ENCODE data around the gene SNX15.
"Not testable (repeated sequence)": the region's sequence is repeated elsewhere in the genome, so short reads cannot be mapped to it uniquely, and the experiment has no call there.

Gene SNX15

DNA sequence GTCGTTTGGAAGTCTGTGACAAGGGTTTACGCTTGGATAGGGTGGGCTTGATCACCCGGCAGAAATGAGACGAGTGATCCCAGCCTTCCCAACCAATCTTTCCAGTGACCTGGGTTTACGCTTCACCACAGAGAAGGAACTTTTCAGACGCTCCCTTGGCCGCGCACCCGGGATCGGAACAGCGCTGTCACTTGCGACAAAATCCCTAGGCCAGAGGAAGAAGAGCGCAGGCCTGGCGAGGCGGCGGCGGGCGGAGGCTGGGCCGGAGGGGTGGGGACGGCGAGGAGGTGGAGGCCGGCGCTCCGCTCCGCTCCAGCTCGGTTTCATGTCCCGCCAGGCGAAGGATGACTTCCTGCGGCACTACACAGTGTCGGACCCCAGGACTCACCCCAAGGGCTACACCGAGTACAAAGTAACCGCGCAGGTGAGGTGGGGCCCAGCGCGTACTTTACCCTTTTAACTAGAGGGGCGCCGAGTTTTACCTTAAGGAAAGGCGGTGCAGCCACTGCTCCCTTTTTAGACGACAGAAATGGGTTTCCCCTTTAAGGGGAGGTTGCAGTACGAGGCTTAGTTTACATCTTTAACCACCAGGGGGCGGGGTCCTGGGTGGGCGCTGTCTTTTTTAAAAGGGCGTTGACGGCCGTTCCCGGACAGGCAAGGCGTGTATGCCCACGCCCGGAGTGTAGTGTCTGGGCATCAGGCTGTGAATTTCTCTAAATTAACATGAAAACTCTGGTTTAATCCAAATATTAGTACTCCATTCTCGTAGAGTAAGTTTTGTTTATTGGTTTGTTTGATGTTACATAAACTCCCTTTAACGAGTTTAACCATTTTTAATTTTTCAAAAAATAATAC, at the start of gene SNX15:
SNX15 (plus strand) TSS at position 227 of the 855 bp plus-strand sequence; CDS start at position 326, 99 bp downstream.
- H3K27me3 Mint-ChIP-seq = no peaks in the 10 kb centered on the region
- H3K4me3 Mint-ChIP-seq = peak within 1 kb of the TSS; percentile 75
- no peaks in the 10 kb centered on the region for H3K36me3 Mint-ChIP-seq
- peak within 1 kb of the TSS; percentile 81 for H3K27ac Mint-ChIP-seq
- no peaks in the 10 kb centered on the region for H3K9me3 Mint-ChIP-seq
- H3K4me1 Mint-ChIP-seq = peaks cover 17% of the 10 kb centered on the region

GRCh38 chr11:64983339-64983738, 43.9 kb upstream of the SNX15 start:
- not testable (repeated sequence) for H3K4me1 Mint-ChIP-seq, H3K27ac Mint-ChIP-seq, H3K36me3 Mint-ChIP-seq, H3K9me3 Mint-ChIP-seq, H3K27me3 Mint-ChIP-seq, H3K4me3 Mint-ChIP-seq

DNA sequence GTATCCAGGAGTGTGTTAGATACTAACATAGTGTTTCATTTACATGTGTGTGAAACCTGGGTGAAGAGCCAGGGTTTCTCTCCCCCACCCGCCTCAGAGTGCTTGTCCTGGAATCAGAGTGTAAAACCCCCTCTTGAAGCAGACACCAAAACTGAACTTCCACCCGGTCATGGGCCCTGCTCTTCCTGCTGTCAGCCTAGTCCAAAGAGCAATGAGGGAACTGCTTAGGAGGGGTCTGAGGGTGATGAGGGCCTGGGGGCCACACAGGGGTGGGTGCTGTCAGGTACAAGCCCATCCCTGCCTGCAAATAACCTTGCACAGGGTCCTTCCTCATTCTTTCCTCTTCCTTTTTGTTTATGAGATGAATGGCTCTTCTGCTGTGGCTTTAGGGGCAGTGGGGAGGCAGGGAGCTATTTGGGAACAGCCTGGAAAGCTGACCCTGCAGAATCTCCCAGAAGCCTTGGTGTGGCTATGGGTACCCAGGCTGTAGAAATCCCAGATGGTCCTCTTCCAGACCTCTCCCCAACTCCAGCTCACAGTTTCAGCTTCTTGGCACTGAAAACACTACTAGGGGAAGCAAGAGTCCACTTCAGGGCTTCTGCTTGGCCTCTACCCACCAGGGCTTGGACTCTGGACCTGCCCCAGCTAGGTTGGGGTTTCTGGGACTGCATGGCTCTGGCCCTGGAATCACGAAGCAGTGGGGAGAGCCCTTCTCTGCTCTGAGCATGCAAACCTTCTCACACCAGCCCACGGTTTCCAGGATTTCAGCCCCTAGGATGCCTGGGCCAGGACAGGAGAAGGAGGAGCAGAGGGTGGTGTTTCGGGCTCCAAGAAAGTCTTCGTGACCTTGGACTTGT, 39.0 kb upstream of the SNX15 start:
- H3K27me3 Mint-ChIP-seq = no peaks in the 10 kb centered on the region
- H3K4me3 Mint-ChIP-seq = no peak overlapping the region
- H3K4me1 Mint-ChIP-seq = peaks cover 11% of the 10 kb centered on the region
- no peaks in the 10 kb centered on the region for H3K36me3 Mint-ChIP-seq
- H3K27ac Mint-ChIP-seq = no peak overlapping the region
- no peaks in the 10 kb centered on the region for H3K9me3 Mint-ChIP-seq

GRCh38 chr11:64989416-64989815, 37.8 kb upstream of the SNX15 start:
- Mint-ChIP-seq H3K27ac (no peak overlapping the region), H3K36me3 (no peaks in the 10 kb centered on the region), H3K4me1 (peaks cover 11% of the 10 kb centered on the region), H3K9me3 (no peaks in the 10 kb centered on the region), H3K4me3 (no peak overlapping the region), H3K27me3 (peaks cover 2% of the 10 kb centered on the region)

DNA sequence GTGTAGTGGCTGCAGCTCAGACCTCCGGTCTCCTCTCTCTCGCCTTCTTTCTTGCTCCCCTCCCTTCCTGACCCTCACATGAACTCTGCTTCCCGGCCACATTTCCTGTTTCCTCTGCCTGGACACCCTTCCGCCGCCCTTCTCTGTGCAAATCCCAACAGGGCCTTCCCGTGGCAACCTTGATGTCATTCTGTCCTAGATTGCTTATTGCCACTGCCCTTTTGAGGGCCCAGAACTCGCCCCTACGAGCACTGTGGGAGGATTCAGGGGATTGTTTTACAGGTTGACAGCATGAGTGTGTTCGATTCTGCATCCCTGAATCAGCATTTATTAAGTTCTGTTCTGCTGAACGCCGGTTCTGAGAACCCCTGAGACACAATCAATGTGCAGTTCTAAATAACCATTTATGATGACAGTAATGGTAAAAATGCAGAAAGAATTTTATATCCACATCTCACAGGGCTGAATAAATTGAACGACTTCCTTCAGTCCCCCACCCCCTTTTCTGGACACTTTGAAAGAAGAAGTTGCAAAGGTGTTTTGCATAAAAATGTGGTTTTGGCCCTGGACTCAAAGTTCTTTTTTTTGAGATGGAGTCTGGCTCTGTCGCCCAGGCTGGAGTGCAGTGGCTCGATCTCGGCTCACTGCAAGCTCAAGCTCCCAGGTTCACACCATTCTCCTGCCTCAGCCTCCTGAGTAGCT, 36.9 kb upstream of the SNX15 start:
- Mint-ChIP-seq H3K27ac (no peak overlapping the region), H3K27me3 (peaks cover 2% of the 10 kb centered on the region), H3K9me3 (no peaks in the 10 kb centered on the region), H3K4me1 (peaks cover 11% of the 10 kb centered on the region), H3K4me3 (no peak overlapping the region), H3K36me3 (no peaks in the 10 kb centered on the region)

DNA sequence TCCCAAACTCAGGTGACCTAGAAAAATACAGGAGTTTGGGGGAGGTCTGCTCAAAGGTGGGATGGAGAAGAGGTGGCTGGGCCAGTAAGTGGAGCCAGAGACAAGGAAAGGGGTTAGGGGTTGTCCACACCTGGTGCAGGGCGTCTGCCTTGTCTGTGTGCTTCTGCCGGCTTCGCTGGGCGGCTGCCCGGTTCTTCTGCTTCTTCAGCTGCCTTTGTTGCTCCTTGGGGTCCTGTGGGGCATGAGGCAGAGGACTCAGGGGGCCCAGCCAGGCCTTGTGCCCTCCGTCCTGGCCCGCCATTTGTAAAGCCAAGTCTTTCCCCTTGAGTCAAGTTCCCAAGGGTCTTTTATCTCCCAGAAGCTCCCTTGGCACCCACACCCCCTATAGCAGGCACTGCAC, 32.9 kb upstream of the SNX15 start:
- Mint-ChIP-seq H3K27ac (no peak overlapping the region), H3K36me3 (no peaks in the 10 kb centered on the region), H3K4me1 (peaks cover 20% of the 10 kb centered on the region), H3K4me3 (no peak overlapping the region), H3K9me3 (no peaks in the 10 kb centered on the region), H3K27me3 (peaks cover 2% of the 10 kb centered on the region)

DNA sequence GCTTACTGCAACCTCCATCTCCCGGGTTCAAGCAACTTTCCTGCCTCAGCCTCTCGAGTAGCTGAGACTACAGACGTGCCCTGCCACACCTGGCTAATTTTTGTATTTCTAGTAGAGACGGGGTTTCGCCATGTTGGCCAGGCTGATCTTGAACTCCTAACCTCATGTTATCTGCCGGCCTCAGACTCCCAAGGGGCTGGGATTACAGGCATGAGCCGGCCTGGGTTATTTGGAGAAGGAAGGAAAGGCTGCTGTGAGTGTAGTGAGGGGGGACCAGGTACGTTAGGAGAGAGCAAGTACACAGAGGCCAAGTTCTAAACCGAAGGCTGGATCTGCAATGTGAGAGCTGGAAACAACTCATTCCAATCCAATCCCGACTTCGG, 30.9 kb upstream of the SNX15 start:
- Mint-ChIP-seq H3K36me3 (no peaks in the 10 kb centered on the region), H3K4me1 (peaks cover 9% of the 10 kb centered on the region), H3K27ac (no peak overlapping the region), H3K27me3 (peaks cover 2% of the 10 kb centered on the region), H3K4me3 (no peak overlapping the region), H3K9me3 (no peaks in the 10 kb centered on the region)

- Mint-ChIP-seq H3K36me3 (no peaks in the 10 kb centered on the region), H3K4me3 (no peak within 1 kb of the TSS), H3K27me3 (peaks cover 2% of the 10 kb centered on the region), H3K9me3 (no peaks in the 10 kb centered on the region), H3K4me1 (peaks cover 9% of the 10 kb centered on the region), H3K27ac (no peak within 1 kb of the TSS)
These were observed 30.4 kb upstream of the SNX15 start, which contains the start of gene BATF2 for GRCh38 chr11:64996710-64997380. Gene BATF2, minus strand, starts transcription at chr11:64996971. Its CDS starts 57 bp downstream, at chr11:64996914.

- Mint-ChIP-seq H3K27ac (peak overlapping the region; percentile 15), H3K4me3 (no peak overlapping the region), H3K36me3 (no peaks in the 10 kb centered on the region), H3K27me3 (peaks cover 2% of the 10 kb centered on the region), H3K9me3 (no peaks in the 10 kb centered on the region), H3K4me1 (peaks cover 9% of the 10 kb centered on the region)
These were observed 29.1 kb upstream of the SNX15 start for GRCh38 chr11:64998141-64998540.

- Mint-ChIP-seq H3K4me1 (peaks cover 9% of the 10 kb centered on the region), H3K4me3 (no peak overlapping the region), H3K27me3 (peaks cover 2% of the 10 kb centered on the region), H3K9me3 (no peaks in the 10 kb centered on the region), H3K36me3 (no peaks in the 10 kb centered on the region), H3K27ac (no peak overlapping the region)
These were observed 28.4 kb upstream of the SNX15 start for GRCh38 chr11:64998690-64999431.

- peaks cover 9% of the 10 kb centered on the region for H3K4me1 Mint-ChIP-seq
- no peaks in the 10 kb centered on the region for H3K36me3 Mint-ChIP-seq
- no peak overlapping the region for H3K27ac Mint-ChIP-seq
- no peak overlapping the region for H3K4me3 Mint-ChIP-seq
- no peaks in the 10 kb centered on the region for H3K27me3 Mint-ChIP-seq
- H3K9me3 Mint-ChIP-seq = no peaks in the 10 kb centered on the region
These were observed 27.8 kb upstream of the SNX15 start for GRCh38 chr11:64999478-64999877.

DNA sequence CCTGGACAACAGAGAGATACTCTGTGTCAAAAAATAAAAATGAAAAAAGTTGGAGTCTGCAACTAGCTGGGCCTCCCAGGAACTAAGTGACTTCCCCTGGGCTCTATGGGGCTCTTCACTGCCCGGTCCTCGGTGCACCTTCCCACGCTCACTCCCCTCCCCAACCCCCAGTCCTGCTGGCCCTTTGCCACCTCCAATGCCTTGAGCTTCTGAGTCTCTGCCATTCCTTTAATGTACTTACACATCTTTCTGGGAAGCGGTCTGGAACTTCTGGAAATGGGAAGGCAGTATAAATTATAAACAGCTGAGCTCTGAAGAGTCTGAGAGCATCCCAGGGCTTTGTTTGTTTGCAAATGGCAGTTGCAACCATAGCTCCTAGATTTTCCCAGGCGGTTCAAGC, 24.5 kb upstream of the SNX15 start:
- Mint-ChIP-seq H3K27me3 (no peaks in the 10 kb centered on the region), H3K36me3 (no peaks in the 10 kb centered on the region), H3K27ac (no peak overlapping the region), H3K4me1 (peaks cover 6% of the 10 kb centered on the region), H3K9me3 (no peaks in the 10 kb centered on the region), H3K4me3 (no peak overlapping the region)

- Mint-ChIP-seq H3K9me3 (no peaks in the 10 kb centered on the region), H3K4me1 (peaks cover 4% of the 10 kb centered on the region), H3K4me3 (no peak overlapping the region), H3K27me3 (no peaks in the 10 kb centered on the region), H3K27ac (no peak overlapping the region), H3K36me3 (no peaks in the 10 kb centered on the region)
These were observed 24.0 kb upstream of the SNX15 start for GRCh38 chr11:65003282-65003681.

DNA sequence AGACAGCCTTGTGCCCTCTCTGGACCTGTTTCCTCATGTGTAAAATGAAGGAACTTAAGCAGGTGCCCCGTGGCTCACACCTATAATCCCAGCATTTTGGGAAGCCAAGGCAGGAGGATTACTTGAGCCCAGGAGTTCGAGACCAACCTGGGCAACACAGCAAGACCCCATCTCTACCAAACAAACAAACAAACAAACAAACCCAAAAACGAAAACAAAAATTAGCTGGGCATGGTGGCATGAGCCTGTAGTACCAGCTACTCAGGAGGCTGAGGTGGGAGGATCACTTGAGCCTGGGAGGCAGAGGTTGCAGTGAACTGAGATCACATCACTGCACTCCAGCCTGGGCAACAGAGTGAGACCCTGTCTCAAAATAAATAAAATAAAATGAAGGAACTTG, 23.3 kb upstream of the SNX15 start:
- H3K36me3 Mint-ChIP-seq, H3K4me1 Mint-ChIP-seq, H3K9me3 Mint-ChIP-seq, H3K27ac Mint-ChIP-seq, H3K27me3 Mint-ChIP-seq, H3K4me3 Mint-ChIP-seq: not testable (repeated sequence)

DNA sequence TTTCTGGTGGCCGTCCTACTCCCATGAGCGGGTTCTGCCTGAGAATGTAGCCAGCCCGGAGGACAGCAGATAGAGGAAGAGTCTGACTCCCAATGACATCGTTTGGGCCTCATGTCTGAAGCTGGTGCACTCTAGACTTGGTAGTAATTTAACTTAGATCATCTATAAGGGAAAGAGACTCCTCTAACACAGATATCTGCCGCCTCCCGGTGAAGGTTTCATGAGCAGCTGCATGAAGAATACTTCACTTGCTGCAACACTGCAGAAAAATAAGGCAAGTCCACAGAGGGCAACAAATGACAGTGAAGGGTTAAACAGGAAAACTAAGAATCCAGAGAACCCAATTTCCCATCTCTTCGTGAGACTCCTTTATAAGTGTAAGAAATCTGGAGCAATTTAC, 19.2 kb upstream of the SNX15 start:
- Mint-ChIP-seq H3K27ac (no peak overlapping the region), H3K27me3 (no peaks in the 10 kb centered on the region), H3K4me1 (peaks cover 2% of the 10 kb centered on the region), H3K9me3 (no peaks in the 10 kb centered on the region), H3K36me3 (no peaks in the 10 kb centered on the region), H3K4me3 (no peak overlapping the region)
